Nucleus accumbens (tissue), 56 donors: ENCODE data around the gene REEP5.
"Not testable (repeated sequence)": the region's sequence is repeated elsewhere in the genome, so short reads cannot be mapped to it uniquely, and the experiment has no call there.

ENCODE experiments used
- DNase-seq, 56 donors: peaks; one replicate each; lab custom pipeline; 2025; lab: John Stamatoyannopoulos, UW

Gene REEP5

DNA sequence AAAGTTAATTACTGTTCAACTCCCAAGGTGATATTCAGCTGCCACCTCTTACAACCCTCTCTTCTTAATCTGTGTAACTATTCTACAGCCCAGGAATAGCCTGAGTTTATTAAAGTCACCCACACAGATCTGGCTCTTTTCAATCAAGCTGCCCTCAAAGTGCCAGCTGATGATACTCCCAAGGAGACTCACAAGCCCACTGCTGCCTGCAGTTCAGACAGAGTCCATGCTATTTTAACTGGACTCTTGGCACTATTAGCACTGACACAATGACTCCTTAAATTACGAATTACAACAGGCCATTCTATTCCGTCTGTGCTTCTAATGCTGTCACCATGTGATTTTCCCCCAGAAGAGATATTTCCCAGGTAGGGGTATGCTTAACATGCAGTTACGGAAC lies 26.3 kb downstream of the REEP5 start:
- peak in 2 of 56 donors; percentile 8 to 13 for DNase-seq

DNA sequence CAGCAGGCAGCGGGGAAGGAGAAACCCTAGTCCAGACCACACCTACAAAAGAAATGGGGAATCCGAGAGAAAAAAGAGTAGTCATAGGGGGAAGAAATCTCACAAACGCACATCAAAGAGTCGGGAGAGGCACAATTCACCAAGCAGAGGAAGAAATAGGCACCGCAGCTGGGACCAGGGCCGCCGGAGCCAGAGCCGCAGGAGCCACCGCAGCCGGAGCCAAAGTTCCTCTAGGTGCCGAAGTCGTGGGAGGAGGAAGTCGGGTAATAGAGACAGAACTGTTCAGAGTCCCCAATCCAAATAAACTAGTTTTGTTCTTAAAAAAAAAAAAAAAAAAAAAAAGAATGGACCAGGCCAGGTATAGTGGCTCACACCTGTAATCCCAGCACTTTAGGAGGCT lies 29.3 kb downstream of the REEP5 start:
- DNase-seq, result no peak

DNA sequence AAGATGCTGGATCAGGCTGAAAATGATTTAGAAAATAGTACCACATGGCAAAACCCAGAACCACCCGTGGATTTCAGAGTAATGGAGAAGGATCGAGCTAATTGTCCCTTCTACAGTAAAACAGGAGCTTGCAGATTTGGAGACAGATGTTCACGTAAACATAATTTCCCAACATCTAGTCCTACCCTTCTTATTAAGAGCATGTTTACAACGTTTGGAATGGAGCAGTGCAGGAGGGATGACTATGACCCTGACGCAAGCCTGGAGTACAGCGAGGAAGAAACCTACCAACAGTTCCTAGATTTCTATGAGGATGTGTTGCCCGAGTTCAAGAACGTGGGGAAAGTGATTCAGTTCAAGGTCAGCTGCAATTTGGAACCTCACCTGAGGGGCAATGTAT lies 30.0 kb downstream of the REEP5 start:
- not testable (repeated sequence) for DNase-seq

DNA sequence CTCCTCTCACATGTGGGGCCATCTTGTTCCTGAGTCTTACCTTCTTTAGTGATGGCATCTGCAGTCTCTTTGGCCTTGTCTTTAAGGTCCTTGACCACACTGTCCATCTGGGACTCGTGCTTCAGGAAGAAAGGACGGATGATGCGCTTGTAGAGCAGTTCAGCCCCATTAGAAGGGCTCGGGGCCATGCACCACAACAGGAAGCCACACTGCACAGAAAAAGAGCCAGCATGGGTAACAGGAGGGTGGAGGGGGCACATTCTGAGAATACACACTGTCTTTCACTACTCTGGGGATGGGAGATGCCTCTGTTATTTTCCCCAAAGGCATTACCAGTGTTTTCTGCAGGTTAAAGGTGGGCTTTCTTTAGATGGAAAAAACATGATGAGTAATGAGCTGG lies 35.1 kb downstream of the REEP5 start:
- DNase-seq, result no peak

DNA sequence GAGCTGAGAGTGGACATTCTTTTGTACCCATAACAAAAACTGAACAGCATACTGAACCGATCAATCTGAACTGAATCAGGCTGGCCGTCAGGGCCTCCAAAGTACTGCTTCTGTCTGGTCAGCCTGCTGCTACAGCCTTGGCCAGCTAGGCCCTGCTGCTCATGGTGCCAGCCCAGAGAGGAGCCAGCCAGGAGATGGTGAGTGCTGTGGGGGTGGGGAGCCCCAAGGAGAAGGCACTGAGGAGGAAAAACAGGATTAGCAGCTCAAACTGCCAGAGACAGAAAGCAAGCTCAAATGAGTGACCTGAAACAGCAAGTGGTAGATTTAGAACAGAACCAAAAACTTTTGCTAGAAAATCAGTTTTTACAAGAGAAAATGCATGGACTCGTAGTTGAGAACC lies 37.0 kb downstream of the REEP5 start:
- DNase-seq, result peak in 42 of 56 donors; percentile 5 to 75 (median 32)

DNA sequence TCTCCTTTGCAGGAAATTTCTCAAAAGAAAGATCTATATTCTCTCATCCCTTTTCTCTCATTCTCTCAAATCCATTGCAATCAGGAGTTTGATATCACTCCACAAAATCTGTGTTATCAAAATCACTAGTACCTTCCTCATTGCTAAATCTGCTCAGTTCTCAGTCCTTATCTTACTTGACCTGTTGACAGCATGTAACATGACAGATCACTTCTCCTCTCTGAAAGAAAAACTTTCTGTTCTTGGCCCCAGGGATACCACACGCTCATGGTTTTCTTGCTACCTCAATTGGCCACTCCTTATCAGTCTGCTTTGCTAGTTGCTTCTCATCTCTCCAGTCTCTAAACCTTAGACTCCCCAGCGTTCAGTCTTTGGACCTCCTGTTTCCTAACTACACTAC lies 38.8 kb downstream of the REEP5 start:
- no peak for DNase-seq

DNA sequence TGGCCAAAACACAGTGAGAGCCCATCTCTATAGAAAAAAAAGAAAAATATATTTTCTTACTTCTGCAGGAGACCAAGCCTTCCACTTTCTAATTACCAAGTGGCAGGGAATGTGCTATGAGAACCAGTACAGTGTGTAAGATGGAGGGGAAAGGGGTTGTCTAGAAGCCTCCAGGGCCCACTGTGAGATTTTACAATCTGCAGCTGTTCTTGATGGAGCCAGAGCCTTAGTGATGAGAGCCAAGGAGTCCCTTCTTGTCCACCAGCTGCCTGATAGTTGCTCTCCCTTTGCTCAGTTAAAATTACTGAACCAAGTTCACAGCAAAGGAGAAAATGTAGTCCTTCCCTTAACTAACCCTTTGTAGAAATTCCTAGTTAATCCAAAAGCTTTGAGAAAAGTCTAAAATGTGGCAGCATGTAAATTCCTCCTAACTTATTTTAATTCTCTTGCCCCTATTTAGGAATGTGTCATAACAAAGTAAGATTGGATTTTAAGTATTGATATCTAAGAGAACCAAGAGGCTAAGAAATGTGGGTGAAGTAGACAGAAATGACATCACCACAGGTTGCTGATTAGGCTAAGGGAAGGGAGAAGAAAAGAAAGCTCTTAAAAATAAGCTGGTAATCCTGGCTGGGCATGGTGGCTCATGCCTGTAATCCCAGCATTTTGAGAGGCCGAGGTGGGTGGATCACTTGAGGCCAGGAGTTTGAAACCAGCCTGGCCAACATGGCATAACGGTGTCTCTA lies 41.6 kb downstream of the REEP5 start:
- no peak for DNase-seq

DNA sequence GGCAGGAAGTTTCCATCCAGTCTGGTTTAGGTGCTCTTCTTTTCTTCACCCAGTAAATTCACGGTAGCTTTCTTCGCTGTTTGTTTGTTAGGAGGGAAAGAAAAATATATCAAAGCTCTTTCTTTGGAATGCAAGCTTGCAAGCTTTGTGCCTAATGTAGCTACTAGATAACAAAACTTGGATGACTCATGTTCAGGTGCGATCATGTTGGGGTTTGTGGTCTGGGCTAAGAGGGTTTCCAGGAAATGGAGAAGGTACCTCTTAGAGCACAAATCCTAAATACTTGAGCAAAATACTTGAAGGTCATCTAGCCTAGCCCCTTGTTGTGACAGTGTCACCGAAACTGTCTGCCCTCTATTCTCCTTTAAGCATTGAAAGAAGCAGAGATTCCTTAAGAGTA lies 43.3 kb downstream of the REEP5 start:
- no peak for DNase-seq

DNA sequence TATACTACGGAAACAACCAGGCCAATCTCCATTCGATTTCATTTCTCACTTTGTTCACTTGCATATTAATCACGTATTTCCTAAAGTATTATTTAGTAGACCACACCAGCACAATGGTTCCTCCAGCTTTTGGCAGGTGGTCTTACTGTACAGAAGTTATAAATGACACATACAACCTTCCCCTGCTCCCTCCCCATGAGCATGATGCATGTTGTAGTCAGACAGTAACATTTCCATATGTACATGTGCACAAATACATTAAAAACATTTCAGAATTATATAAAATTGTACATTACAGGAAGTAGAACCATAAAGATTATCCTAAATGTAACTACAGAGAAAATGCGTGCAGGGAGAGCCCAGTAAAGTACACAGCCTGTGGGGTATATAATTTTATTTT lies 43.9 kb downstream of the REEP5 start:
- no peak for DNase-seq

DNA sequence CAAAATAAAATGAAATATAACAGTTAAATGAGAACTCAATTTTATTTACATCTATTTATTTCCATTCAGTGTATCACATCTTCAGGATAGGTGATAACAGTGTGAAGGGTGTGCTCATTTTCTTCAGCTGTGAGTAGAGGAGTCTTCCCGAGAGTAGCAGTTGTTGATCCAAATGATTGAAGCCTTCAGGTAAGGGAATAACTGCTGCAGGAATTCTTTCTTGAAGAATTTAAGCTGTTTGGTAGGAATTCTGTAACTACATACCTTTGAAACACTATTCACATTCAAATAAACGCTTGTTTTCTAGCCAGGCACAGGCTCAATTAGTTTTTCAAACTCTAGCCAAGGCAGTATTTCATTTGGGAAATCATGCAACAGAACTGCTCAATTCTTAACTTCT lies 45.7 kb downstream of the REEP5 start:
- DNase-seq, result no peak

DNA sequence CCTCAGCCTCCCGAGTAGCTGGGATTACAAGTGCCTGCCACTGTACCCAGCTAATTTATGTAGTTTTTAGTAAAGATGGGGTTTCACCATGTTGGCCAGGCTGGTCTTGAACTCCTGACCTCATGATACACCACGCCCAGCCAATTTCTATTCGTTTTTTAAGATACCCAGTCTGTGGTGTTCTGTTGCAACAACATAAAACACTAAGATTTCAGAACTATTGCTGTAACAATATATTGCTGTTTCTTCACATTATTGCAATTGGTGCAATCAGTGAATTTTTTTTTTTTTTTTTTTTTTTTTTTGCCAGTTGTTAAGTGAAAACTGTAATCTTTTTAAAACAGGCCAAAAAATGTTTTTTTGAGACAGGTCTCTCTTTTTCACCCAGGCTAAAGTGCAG lies 51.1 kb downstream of the REEP5 start:
- DNase-seq, result no peak

DNA sequence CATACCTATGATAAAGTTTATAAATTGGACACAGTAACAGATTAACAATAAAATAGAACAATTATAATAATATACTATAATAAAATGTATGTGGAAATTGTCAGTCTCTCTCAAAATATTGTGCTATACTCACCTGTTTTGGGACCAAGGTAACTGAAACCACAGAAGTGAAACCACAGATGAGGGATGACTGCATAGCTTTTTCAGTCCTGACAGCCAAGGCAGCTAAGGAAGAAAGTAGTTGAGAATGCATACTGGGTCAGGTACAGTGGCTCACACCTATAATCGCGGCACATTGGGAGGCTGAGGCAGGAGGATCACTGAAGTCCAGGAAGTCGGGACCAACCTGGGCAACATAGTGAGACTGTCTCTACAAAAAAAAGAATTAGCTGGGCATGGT lies 52.1 kb downstream of the REEP5 start:
- DNase-seq, result no peak

DNA sequence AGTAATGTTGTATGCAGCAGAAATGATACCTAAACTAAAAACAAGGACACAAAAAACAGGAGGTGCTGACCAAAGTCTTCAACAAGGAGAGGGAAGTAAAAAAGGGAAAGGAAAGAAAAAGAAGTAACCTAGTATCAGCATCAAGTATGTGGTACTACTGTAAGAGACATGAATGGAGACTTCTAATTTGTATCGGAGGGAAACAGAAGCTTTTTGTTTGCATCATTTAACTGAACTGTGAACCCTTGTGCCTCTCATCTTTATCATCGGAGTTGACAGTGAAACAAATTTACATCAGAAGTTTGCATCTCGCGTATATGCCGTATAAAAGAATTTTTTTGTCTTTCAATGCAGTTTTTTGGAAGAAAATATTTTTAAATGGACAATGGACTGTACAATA lies 54.6 kb downstream of the REEP5 start:
- no peak for DNase-seq

DNA sequence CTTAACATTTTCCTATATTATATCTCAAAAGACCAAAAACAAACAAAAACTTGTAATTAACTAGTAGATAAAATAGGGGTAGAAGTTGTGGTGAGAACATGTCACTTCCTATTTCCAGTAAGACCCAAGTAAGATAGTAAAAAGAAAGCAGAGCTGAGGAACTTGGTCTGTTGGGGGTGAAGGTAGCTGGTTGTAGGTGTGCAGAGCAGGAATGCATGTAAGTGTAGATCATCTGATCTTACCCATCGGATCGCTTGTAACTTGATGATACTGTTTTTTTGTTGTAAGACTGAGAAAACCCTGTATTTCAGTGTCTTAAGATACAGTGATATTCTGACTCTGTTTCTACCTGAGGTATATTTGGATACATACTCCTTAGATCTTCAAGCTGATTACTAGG lies 55.3 kb downstream of the REEP5 start:
- DNase-seq, result no peak

DNA sequence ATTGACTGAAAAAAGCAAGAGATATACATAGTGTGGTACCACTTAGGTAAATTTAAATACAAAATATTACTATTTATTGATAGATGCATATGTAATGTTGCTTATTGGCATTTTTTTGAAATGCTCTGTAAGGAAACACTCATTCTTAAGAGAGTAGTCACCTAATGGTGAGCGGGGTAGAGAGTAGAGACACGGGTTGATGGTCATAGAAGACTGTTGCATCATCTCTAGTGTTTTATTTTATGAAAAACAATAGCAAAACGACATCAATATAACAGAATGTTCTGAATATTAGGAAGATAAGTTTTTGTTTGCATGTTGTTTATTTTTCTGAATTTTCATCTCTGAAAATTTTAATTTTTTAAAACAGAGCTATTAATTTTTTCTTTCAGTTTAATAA lies 56.9 kb downstream of the REEP5 start:
- no peak for DNase-seq

DNA sequence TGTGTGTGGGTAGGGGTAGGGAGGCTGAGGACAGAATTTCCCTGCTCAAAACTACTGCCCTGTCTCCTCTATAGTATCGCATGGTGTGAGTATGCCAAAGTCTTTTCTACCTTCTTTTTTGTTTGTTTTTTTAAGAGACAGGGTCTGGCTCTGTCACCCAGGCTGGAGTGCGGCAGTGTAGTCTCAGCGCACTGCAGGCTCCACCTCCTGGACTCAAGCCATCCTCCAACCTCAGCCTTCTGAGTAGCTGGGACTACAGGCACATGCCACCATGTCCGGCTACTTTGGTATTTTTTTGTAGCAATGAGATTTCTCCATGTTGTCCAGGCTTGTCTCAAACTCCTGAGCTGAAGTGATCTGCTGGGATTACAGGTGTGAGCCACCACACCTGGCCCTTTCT lies 58.5 kb downstream of the REEP5 start:
- peak in 6 of 56 donors; percentile 5 to 24 (median 12) for DNase-seq

DNA sequence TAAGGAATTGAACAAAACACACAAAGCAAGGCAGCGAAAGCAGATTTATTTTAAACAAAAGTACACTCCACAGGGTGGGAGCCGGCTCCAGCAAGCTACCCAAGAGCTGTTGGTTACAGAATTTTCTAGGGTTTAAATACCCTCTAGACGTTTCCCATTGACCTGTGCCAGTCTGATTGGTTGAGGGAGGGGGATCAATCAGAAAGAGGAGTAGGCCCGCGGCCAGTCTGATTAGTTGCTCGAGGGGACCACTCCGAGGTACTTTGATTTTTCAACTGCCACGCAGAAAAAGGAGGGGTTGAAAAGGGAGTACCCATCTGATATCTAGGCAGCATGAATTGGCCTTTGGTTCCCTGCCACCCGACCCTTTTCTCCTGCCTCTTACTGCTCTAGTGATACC lies 59.9 kb downstream of the REEP5 start:
- no peak for DNase-seq

DNA sequence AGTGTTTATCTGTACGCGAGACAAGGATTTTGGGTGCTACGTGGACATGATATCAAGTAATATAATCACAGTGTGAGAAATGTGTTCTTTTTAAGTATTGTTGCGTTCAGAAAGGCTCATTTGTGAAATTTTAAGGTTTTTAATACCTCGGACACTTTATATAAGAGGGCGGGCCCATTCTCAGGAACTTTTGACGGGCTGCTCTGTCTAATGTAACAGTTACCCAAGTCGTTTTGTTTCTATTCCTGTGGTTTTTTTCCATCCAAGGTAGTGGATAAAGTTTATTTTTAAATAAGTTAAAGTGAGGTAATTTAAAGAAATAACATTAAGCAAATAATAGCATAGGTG lies 60.4 kb downstream of the REEP5 start:
- DNase-seq, result no peak

DNA sequence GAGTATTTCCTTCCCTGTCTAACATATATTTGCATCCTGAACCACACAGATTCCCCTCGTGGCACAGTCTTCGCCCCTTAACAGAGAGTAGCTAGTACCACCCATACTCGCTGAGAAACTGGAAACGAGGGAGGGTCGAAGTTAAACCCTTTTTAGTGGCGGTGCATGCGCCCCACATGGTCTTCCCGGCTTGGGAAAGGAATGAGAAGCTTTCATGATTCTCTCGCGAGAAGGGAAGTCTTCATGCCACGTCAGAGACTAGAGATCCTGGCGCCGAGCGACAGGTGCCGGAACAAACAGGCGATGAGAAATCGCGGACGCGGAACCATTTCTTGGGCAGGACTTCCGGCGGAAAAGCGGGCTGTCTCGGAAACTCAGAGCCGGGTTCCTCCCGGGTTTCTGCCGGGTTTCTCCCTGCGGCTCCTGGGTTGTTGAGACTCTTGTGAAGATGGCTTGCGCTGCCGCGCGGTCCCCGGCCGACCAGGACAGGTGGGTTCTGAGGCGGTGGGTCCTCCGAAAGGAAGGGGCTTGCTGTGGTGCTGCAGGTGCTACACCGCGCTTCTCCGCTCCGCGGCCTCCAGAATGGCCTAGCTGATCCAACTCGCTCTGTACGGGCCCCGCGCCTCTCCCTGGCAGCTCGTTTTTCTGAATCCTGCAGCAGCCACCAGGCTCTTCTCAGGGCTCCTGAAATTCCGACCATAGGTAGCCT lies 60.9 kb downstream of the REEP5 start, which contains the start of gene SRP19:
TSS of gene SRP19 (plus strand) at position 359 of the 709 bp plus-strand sequence. CDS start at position 449, 90 bp downstream.
- DNase-seq, result peak; percentile 40 to 97 (median 91)

DNA sequence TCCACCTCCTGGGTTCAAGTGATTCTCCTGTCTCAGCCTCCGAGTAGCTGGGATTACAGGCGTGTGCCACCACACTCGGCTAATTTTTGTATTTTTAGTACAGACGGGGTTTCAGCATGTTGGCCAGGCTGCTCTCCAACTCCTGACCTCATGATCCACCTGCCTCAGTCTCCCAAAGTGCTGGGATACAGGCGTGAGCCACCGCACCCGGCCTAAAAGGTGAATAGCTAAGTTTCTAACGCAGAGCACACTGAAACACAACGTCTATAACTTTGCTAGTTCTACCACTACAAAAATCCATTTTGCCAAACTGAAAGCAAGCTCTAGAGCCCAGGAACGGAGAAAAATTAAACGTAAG lies 61.5 kb downstream of the REEP5 start:
- not testable (repeated sequence) for DNase-seq

DNA sequence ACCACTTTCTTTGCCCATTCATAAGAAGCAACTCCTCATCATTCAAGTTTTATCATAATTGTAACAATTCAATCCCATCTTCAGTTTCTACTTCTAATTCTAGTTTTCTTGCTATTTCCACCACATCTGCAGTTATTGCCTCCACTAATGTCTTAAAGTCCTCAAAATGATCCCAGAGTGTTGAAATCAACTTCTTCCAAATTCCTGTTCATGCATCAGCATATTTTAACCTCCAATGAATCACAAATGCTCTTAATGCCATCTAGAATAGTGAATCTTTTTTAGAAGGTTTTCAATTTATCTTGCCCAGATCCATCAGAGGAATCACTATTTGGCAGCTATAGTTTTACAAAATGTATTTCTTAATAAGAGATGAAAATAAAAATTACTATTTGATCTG lies 64.2 kb downstream of the REEP5 start:
- DNase-seq, result no peak

DNA sequence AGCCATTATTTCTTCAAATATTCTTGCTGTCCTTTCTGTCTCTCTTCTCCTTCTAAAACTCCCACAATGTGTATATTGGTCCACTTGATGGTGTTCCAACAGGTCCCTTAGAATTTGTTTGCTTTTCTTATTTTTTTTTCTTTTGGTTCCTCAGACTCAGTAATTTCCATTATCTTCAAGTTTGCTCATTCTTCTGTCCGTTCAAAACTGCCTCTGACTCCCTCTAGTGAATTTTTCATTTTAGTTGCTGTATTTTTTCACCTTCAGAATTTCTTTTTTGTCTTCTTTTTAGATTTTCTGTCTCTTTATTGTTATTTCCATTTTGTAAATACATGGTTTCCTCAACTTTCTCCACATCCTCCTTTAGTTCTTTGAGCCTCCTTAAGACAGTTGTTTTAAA lies 67.4 kb downstream of the REEP5 start:
- DNase-seq, result no peak
